GM23248 (cell line): ENCODE measurements around the gene AQP7. TPM values are rescaled to one million over a fixed set of nuclear protein-coding genes. Genes with fewer than 3 reads are reported as not detected.

Source experiments
- DNase-seq: peaks from one replicate; pipeline ENCODE4 v3.0.0-alpha.2; 2015
- H2AFZ ChIP-seq: fragments of 200-600 bp; sonication (generic); 2 replicates; pipeline ENCODE4 v1.6.1; 2016; ENCODE audit warnings: antibody characterized with exemption
- H3F3A ChIP-seq: fragments of 200-600 bp; sonication (generic); 2 replicates; pipeline ENCODE4 v1.6.1; 2016; ENCODE audit warnings: mild to moderate bottlenecking, antibody characterized with exemption, mixed run types; ENCODE audit not compliant: insufficient read depth
- H3K27ac ChIP-seq: fragments of 200-600 bp; sonication (generic); 2 replicates; pipeline ENCODE4 v1.5.1; 2016; ENCODE audit warnings: mild to moderate bottlenecking
- H3K27me3 ChIP-seq: fragments of 200-600 bp; sonication (generic); replicated peaks from 2 replicates; pipeline ENCODE4 v1.6.1; 2016; ENCODE audit warnings: mild to moderate bottlenecking; ENCODE audit not compliant: insufficient read depth
- H3K36me3 ChIP-seq: fragments of 200-600 bp; sonication (generic); 2 replicates; pipeline ENCODE4 v1.6.1; 2016; ENCODE audit warnings: low read depth, mild to moderate bottlenecking
- H3K4me1 ChIP-seq: fragments of 200-600 bp; sonication (generic); 2 replicates; pipeline ENCODE4 v1.6.1; 2016; ENCODE audit warnings: mild to moderate bottlenecking; ENCODE audit not compliant: insufficient read depth
- H3K4me2 ChIP-seq: fragments of 200-600 bp; sonication (generic); one replicate; pipeline ENCODE4 v1.6.1; 2016; ENCODE audit warnings: mild to moderate bottlenecking; ENCODE audit not compliant: unreplicated experiment
- H3K4me3 ChIP-seq: fragments of 200-600 bp; sonication (generic); 2 replicates; pipeline ENCODE4 v1.5.1; 2016; ENCODE audit warnings: mild to moderate bottlenecking
- H3K79me2 ChIP-seq: fragments of 200-600 bp; sonication (generic); 2 replicates; pipeline ENCODE4 v1.6.1; 2016; ENCODE audit warnings: mild to moderate bottlenecking; ENCODE audit not compliant: insufficient read depth
- H3K9ac ChIP-seq: fragments of 200-600 bp; sonication (generic); 2 replicates; pipeline ENCODE4 v1.6.1; 2016; ENCODE audit warnings: mild to moderate bottlenecking
- H3K9me2 ChIP-seq: fragments of 200-600 bp; sonication (generic); 2 replicates; pipeline ENCODE4 v1.6.1; 2016; ENCODE audit warnings: mixed run types, mild to moderate bottlenecking, moderate library complexity; ENCODE audit not compliant: insufficient read depth
- H3K9me3 ChIP-seq: fragments of 200-600 bp; sonication (generic); one replicate; pipeline ENCODE4 v1.6.1; 2017; ENCODE audit warnings: low read depth
- H4K20me1 ChIP-seq: fragments of 200-600 bp; sonication (generic); 2 replicates; pipeline ENCODE4 v1.6.0; 2016; ENCODE audit not compliant: insufficient read depth
- EZH2 ChIP-seq: fragments of 200-600 bp; sonication (generic); IDR thresholded peaks from 2 replicates; pipeline ENCODE4 v1.6.1; 2018; ENCODE audit warnings: antibody characterized with exemption, mild to moderate bottlenecking; ENCODE audit not compliant: insufficient read depth, poor library complexity, severe bottlenecking
- EZH2phosphoT487 ChIP-seq: fragments of 200-600 bp; sonication (generic); IDR thresholded peaks from 2 replicates; pipeline ENCODE4 v1.6.1; 2018; ENCODE audit warnings: antibody characterized with exemption, moderate library complexity, mild to moderate bottlenecking, low read depth; ENCODE audit not compliant: insufficient read depth
- WGBS, 2 experiments: methylation state at CpG; one replicate each; pipeline ENCODE4 v1.1.6; 2015 to 2017; ENCODE audit warnings: low lambda C conversion rate in 2 of 2, low coverage in 1 of 2; ENCODE audit errors: missing lambda C conversion rate in 2 of 2; 5-methylcytosine and 5-hydroxymethylcytosine counted together
- in situ Hi-C: fragments of 300-500 bp; cut with MboI; formaldehyde crosslinking; loops from 2 replicates; pipeline ENCODE4 v1.15.0; 2020
- polyA plus RNA-seq: library from polyadenylated mRNA; unstranded; fragments of >200 nt; fragmentation: Nextera tagmentation; extraction: Ambion mirVana; gene quantifications from 2 replicates; pipeline ENCODE4 v1.2.1, GENCODE V29; 2016
- total RNA-seq: library from RNA; depleted of rRNA; stranded (reverse); fragments of >200 nt; shearing (Covaris generic); gene quantifications from 2 replicates; pipeline ENCODE4 v1.2.3, GENCODE V29; 2014

The AQP7 gene
- total and polyA plus RNA-seq, 2 experiments from 2014 or later, result not detected

DNA sequence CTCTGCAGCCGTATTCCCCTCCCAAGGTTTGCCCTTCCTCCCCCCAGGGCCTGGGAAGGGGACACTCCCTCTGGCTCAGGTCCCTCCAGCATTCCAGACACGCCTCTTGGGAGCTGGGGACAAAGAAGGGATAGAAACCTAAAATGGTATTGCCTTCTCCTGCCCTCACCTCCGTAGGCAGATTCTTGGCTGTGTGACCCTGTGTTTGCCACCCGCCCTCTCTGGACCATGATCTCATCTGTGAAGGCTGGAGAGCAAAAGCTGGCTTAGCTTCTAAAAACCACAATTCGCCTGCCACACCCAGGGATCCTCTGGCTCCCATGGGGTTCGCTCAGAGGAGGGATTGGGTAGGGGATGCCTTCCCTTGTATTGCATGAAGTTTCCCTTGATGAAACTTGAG, 37.4 kb upstream of the AQP7 start:
- H3K4me2 ChIP-seq, result peak overlapping the region; percentile 13
- H3K79me2 ChIP-seq, result no peaks in the 10 kb centered on the region
- 18 to 21% methylated on average over 6 of the region's 6 CpGs for WGBS, 2 experiments
- no peaks in the 10 kb centered on the region for H3K9me3 ChIP-seq
- H3K27me3 ChIP-seq, result peaks cover 6% of the 10 kb centered on the region
- no peak overlapping the region for H2AFZ ChIP-seq
- H3K9ac ChIP-seq, result no peak overlapping the region
- H3K4me1 ChIP-seq, result peaks cover 8% of the 10 kb centered on the region; the same call in 1 of the 2 replicates
- no peak for TF ChIP-seq EZH2
- TF ChIP-seq EZH2phosphoT487, result no peak
- H3K4me3 ChIP-seq, result no peak overlapping the region
- in situ Hi-C loops, result no loop called here
- no peaks in the 10 kb centered on the region for H3K9me2 ChIP-seq
- H3K36me3 ChIP-seq, result no peaks in the 10 kb centered on the region
- H3K27ac ChIP-seq, result no peak overlapping the region
- no peaks in the 10 kb centered on the region for H3F3A ChIP-seq
- peak; percentile 66 for DNase-seq
- no peaks in the 10 kb centered on the region for H4K20me1 ChIP-seq

- 69 to 71% methylated on average over 7 of the region's 7 CpGs for WGBS, 2 experiments
- H3K79me2 ChIP-seq, result no peaks in the 10 kb centered on the region
Measured at GRCh38 chr9:33438926-33439680, 36.7 kb upstream of the AQP7 start.

GRCh38 chr9:33437898-33438297, 35.5 kb upstream of the AQP7 start:
- Histone ChIP-seq H4K20me1 (no peaks in the 10 kb centered on the region), H3K36me3 (no peaks in the 10 kb centered on the region), H3K79me2 (no peaks in the 10 kb centered on the region), H2AFZ (no peak overlapping the region), H3K4me3 (no peak overlapping the region), H3K27ac (no peak overlapping the region), H3K9ac (no peak overlapping the region), H3K27me3 (peaks cover 6% of the 10 kb centered on the region), H3F3A (no peaks in the 10 kb centered on the region), H3K4me1 (peaks cover 8% of the 10 kb centered on the region; the same call in 1 of the 2 replicates), H3K4me2 (no peak overlapping the region), H3K9me2 (no peaks in the 10 kb centered on the region), H3K9me3 (no peaks in the 10 kb centered on the region)
- DNase-seq, result no peak
- 68 to 85% methylated on average over 1 of the region's 1 CpG for WGBS, 2 experiments
- in situ Hi-C loops, result no loop called here
- TF ChIP-seq EZH2phosphoT487 (no peak), EZH2 (no peak)

More at GRCh38 chr9:33438926-33439680, 36.7 kb upstream of the AQP7 start:
- no peaks in the 10 kb centered on the region for H4K20me1 ChIP-seq
- H3K4me3 ChIP-seq, result no peak overlapping the region
- no peaks in the 10 kb centered on the region for H3K9me3 ChIP-seq
- H3K4me2 ChIP-seq, result peak overlapping the region; percentile 13
- peaks cover 6% of the 10 kb centered on the region for H3K27me3 ChIP-seq
- in situ Hi-C loops, result no loop called here
- peaks cover 8% of the 10 kb centered on the region; the same call in 1 of the 2 replicates for H3K4me1 ChIP-seq
- H3K9me2 ChIP-seq, result no peaks in the 10 kb centered on the region
- no peak overlapping the region for H2AFZ ChIP-seq
- H3K36me3 ChIP-seq, result no peaks in the 10 kb centered on the region
- no peak overlapping the region for H3K9ac ChIP-seq
- TF ChIP-seq EZH2phosphoT487 (no peak), EZH2 (no peak)
- DNase-seq, result no peak
- no peaks in the 10 kb centered on the region for H3F3A ChIP-seq
- H3K27ac ChIP-seq, result no peak overlapping the region

DNA sequence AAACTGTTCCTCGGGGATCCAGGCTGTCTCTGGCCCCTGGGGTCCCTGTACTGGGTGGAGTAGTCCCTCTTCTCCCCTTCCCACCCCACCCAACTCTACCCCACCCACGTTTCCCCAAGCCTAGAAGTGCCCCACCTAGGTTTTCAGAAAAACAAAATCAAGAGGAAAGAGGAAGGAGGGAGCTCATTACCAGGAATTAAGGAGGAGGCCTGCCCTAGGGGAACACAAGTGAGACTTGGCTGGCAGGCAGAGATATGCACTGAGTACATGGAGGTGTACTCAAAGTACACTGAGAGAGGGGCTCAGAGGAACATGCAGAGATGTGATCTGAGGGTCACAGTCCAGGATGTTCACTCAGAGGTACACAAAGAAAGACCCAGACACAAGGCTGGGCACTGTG, 34.8 kb upstream of the AQP7 start:
- peaks cover 6% of the 10 kb centered on the region for H3K27me3 ChIP-seq
- H3K4me1 ChIP-seq, result peaks cover 8% of the 10 kb centered on the region; the same call in 1 of the 2 replicates
- H4K20me1 ChIP-seq, result no peaks in the 10 kb centered on the region
- no peaks in the 10 kb centered on the region for H3K79me2 ChIP-seq
- H3K9ac ChIP-seq, result no peak overlapping the region
- H2AFZ ChIP-seq, result no peak overlapping the region
- in situ Hi-C loops, result no loop called here
- H3K9me3 ChIP-seq, result no peaks in the 10 kb centered on the region
- no peak overlapping the region for H3K27ac ChIP-seq
- 33 to 44% methylated on average over 2 of the region's 2 CpGs for WGBS, 2 experiments
- no peaks in the 10 kb centered on the region for H3K36me3 ChIP-seq
- DNase-seq, result no peak
- no peak overlapping the region for H3K4me2 ChIP-seq
- no peaks in the 10 kb centered on the region for H3K9me2 ChIP-seq
- TF ChIP-seq EZH2, result no peak
- no peak overlapping the region for H3K4me3 ChIP-seq
- H3F3A ChIP-seq, result no peaks in the 10 kb centered on the region
